Left renal cortex interstitium (tissue), 4 donors: ENCODE results near the gene OR51B4. TPM values are rescaled to one million over a fixed set of nuclear protein-coding genes. Genes with fewer than 3 reads are reported as not detected.
"Not testable (repeated sequence)": the region's sequence is repeated elsewhere in the genome, so short reads cannot be mapped to it uniquely, and the experiment has no call there.

Experiments used
- DNase-seq, 4 donors: peaks; one replicate each; pipeline ENCODE4 v3.0.0-alpha.2; 2013; ENCODE audit warnings: low read depth in 4 of 4, low spot score in 2 of 4, missing footprints in 1 of 4
- polyA plus RNA-seq, 4 donors: library from polyadenylated mRNA; unstranded; fragments of 120-200 nt; gene quantifications; one replicate each; pipeline ENCODE4 v1.2.1, GENCODE V29; 2013; ENCODE audit not compliant: insufficient read length in 4 of 4

OR51B4 gene
- polyA plus RNA-seq = under 1 TPM in 2 of 4 donors, not detected in 2; 0.33 to 0.59 TPM

GRCh38 chr11:5301846-5302245 is at the start of gene OR51B4:
Gene OR51B4, minus strand, starts transcription at chr11:5301946. Its CDS starts 0 bp downstream, at chr11:5301946.
- DNase-seq = no peak

- no peak for DNase-seq
Measured at GRCh38 chr11:5351208-5351607, 49.5 kb upstream of the OR51B4 start, which contains the start of gene OR51B6. Gene OR51B6, plus strand, starts transcription at chr11:5351508. Its CDS starts 0 bp downstream, at chr11:5351508.

GRCh38 chr11:5349550-5349949 is 47.8 kb upstream of the OR51B4 start:
- DNase-seq = no peak

- no peak for DNase-seq
Measured at GRCh38 chr11:5348551-5349194, 46.9 kb upstream of the OR51B4 start.

- no peak for DNase-seq
Measured at GRCh38 chr11:5345831-5346230, 44.1 kb upstream of the OR51B4 start.

GRCh38 chr11:5343474-5344335 is 42.0 kb upstream of the OR51B4 start, which contains the start of gene OR51B5:
Gene OR51B5, minus strand, starts transcription at chr11:5343524. Its CDS starts 0 bp downstream, at chr11:5343524.
- DNase-seq = no peak

GRCh38 chr11:5339771-5340322 is 38.1 kb upstream of the OR51B4 start:
- DNase-seq = no peak

GRCh38 chr11:5337253-5337652 is 35.5 kb upstream of the OR51B4 start:
- DNase-seq = not testable (repeated sequence)

GRCh38 chr11:5336331-5336730 is 34.6 kb upstream of the OR51B4 start:
- no peak for DNase-seq

- no peak for DNase-seq
Measured at GRCh38 chr11:5335170-5335569, 33.4 kb upstream of the OR51B4 start.

- DNase-seq = no peak
Measured at GRCh38 chr11:5324197-5324596, 22.5 kb upstream of the OR51B4 start, which contains the start of gene OR51B2. Gene OR51B2, minus strand, starts transcription at chr11:5324297. Its CDS starts 0 bp downstream, at chr11:5324297.

GRCh38 chr11:5317292-5317691 is 15.5 kb upstream of the OR51B4 start:
- no peak for DNase-seq

- DNase-seq = not testable (repeated sequence)
Measured at GRCh38 chr11:5313326-5314023, 11.7 kb upstream of the OR51B4 start.

- DNase-seq = no peak
Measured at GRCh38 chr11:5310423-5310822, 8.7 kb upstream of the OR51B4 start.

- DNase-seq = no peak
Measured at GRCh38 chr11:5307256-5308019, 5.7 kb upstream of the OR51B4 start.

- DNase-seq = no peak
Measured at GRCh38 chr11:5304046-5304445, 2.3 kb upstream of the OR51B4 start.

GRCh38 chr11:5303626-5304025 is 1.9 kb upstream of the OR51B4 start:
- no peak for DNase-seq

GRCh38 chr11:5300251-5300650 is 1.5 kb downstream of the OR51B4 start:
- no peak for DNase-seq

GRCh38 chr11:5298451-5298850 is 3.3 kb downstream of the OR51B4 start:
- DNase-seq = no peak
